IPS-20b (cell line): ENCODE results near the gene AGXT.
A peak's percentile ranks its signal among the peaks of the same experiment; 100 is the strongest.

Source experiments
- H3K27ac ChIP-seq: one replicate; pipeline ENCODE4 v1.5.1; 2013; ENCODE audit warnings: low read length
- H3K27me3 ChIP-seq: 2 replicates; pipeline ENCODE4 v1.6.1; 2013; ENCODE audit warnings: mild to moderate bottlenecking, low read length, inconsistent platforms; ENCODE audit not compliant: insufficient read depth
- H3K36me3 ChIP-seq: 2 replicates; pipeline ENCODE4 v1.6.1; 2013; ENCODE audit warnings: low read depth, mild to moderate bottlenecking, inconsistent platforms, low read length, moderate library complexity; ENCODE audit not compliant: insufficient read depth
- H3K4me1 ChIP-seq: 2 replicates; pipeline ENCODE4 v1.6.1; 2013; ENCODE audit warnings: mild to moderate bottlenecking, control low read depth, inconsistent platforms, low read length, moderate library complexity; ENCODE audit not compliant: insufficient read depth
- H3K4me3 ChIP-seq: 2 replicates; pipeline ENCODE4 v1.5.1; 2013; ENCODE audit warnings: mild to moderate bottlenecking, low read length, inconsistent platforms
- H3K9ac ChIP-seq: 2 replicates; pipeline ENCODE4 v1.6.1; 2013; ENCODE audit warnings: low read depth, mild to moderate bottlenecking, inconsistent platforms, low read length, moderate library complexity
- H3K9me3 ChIP-seq: 2 replicates; pipeline ENCODE4 v1.6.1; 2013; ENCODE audit warnings: mild to moderate bottlenecking, low read depth, low read length, inconsistent platforms; ENCODE audit not compliant: insufficient read depth

Gene AGXT

GRCh38 chr2:240909216-240909974 is 40.8 kb downstream of the AGXT start:
- Histone ChIP-seq H3K9ac (no peak overlapping the region), H3K27ac (no peak overlapping the region), H3K36me3 (no peaks in the 10 kb centered on the region), H3K27me3 (0 out of 2 replicates have a peak, but pooled peaks cover 3% of the 10 kb centered on the region), H3K4me1 (no peaks in the 10 kb centered on the region), H3K9me3 (no peaks in the 10 kb centered on the region), H3K4me3 (no peak overlapping the region)

GRCh38 chr2:240911641-240912265 is 43.1 kb downstream of the AGXT start:
- H3K27ac ChIP-seq = no peak overlapping the region
- no peaks in the 10 kb centered on the region for H3K4me1 ChIP-seq

GRCh38 chr2:240912878-240913809 is 44.5 kb downstream of the AGXT start:
- Histone ChIP-seq H3K36me3 (no peaks in the 10 kb centered on the region), H3K27ac (no peak overlapping the region), H3K9me3 (no peaks in the 10 kb centered on the region), H3K4me3 (no peak overlapping the region), H3K27me3 (peaks cover 24% of the 10 kb centered on the region), H3K4me1 (no peaks in the 10 kb centered on the region), H3K9ac (no peak overlapping the region)

More at GRCh38 chr2:240911641-240912265, 43.1 kb downstream of the AGXT start:
- no peak overlapping the region for H3K9ac ChIP-seq
- no peaks in the 10 kb centered on the region for H3K36me3 ChIP-seq
- H3K27me3 ChIP-seq = peaks cover 21% of the 10 kb centered on the region
- no peak overlapping the region for H3K4me3 ChIP-seq
- H3K9me3 ChIP-seq = no peaks in the 10 kb centered on the region

- Histone ChIP-seq H3K4me3 (no peak overlapping the region), H3K9me3 (no peaks in the 10 kb centered on the region), H3K36me3 (no peaks in the 10 kb centered on the region), H3K27me3 (peaks cover 24% of the 10 kb centered on the region), H3K27ac (no peak overlapping the region), H3K4me1 (no peaks in the 10 kb centered on the region), H3K9ac (no peak overlapping the region)
Measured at GRCh38 chr2:240913810-240914644, 45.4 kb downstream of the AGXT start.

- Histone ChIP-seq H3K9ac (no peak overlapping the region), H3K36me3 (no peaks in the 10 kb centered on the region), H3K27me3 (peaks cover 24% of the 10 kb centered on the region), H3K4me3 (no peak overlapping the region), H3K4me1 (no peaks in the 10 kb centered on the region), H3K27ac (no peak overlapping the region), H3K9me3 (no peaks in the 10 kb centered on the region)
Measured at GRCh38 chr2:240914645-240915525, 46.3 kb downstream of the AGXT start.

- Histone ChIP-seq H3K9ac (no peak overlapping the region), H3K9me3 (no peaks in the 10 kb centered on the region), H3K4me3 (peak overlapping the region; percentile 54; the same call in 1 of the 2 replicates), H3K4me1 (no peaks in the 10 kb centered on the region), H3K27ac (no peak overlapping the region), H3K27me3 (peaks cover 24% of the 10 kb centered on the region), H3K36me3 (no peaks in the 10 kb centered on the region)
Measured at GRCh38 chr2:240915526-240916341, 47.1 kb downstream of the AGXT start.

GRCh38 chr2:240916571-240917008 is 48.0 kb downstream of the AGXT start:
- peaks cover 24% of the 10 kb centered on the region for H3K27me3 ChIP-seq
- H3K9ac ChIP-seq = no peak overlapping the region
- H3K36me3 ChIP-seq = no peaks in the 10 kb centered on the region
- H3K4me3 ChIP-seq = peak overlapping the region; percentile 58
- H3K9me3 ChIP-seq = no peaks in the 10 kb centered on the region
- H3K4me1 ChIP-seq = no peaks in the 10 kb centered on the region
- no peak overlapping the region for H3K27ac ChIP-seq

GRCh38 chr2:240917009-240917683 is 48.5 kb downstream of the AGXT start:
- Histone ChIP-seq H3K9ac (no peak overlapping the region), H3K27ac (no peak overlapping the region), H3K9me3 (no peaks in the 10 kb centered on the region), H3K36me3 (no peaks in the 10 kb centered on the region), H3K4me3 (peak overlapping the region; percentile 58; the same call in 1 of the 2 replicates), H3K27me3 (peaks cover 24% of the 10 kb centered on the region), H3K4me1 (no peaks in the 10 kb centered on the region)

GRCh38 chr2:240917684-240918257 is 49.1 kb downstream of the AGXT start:
- Histone ChIP-seq H3K9ac (no peak overlapping the region), H3K27me3 (peaks cover 24% of the 10 kb centered on the region), H3K9me3 (no peaks in the 10 kb centered on the region), H3K27ac (no peak overlapping the region), H3K4me1 (no peaks in the 10 kb centered on the region), H3K36me3 (no peaks in the 10 kb centered on the region), H3K4me3 (no peak overlapping the region)
